SIG-M5 treated with dmso at 0.1 percent for 504 hours (cell line): Measurements from ENCODE around the gene TPSG1.
"Not testable (repeated sequence)": the region's sequence is repeated elsewhere in the genome, so short reads cannot be mapped to it uniquely, and the experiment has no call there.

Experiments used
- DNase-seq: peaks from one replicate; lab custom pipeline; 2025; ENCODE audit not compliant: unreplicated experiment; lab: John Stamatoyannopoulos, UW

TPSG1 gene

DNA sequence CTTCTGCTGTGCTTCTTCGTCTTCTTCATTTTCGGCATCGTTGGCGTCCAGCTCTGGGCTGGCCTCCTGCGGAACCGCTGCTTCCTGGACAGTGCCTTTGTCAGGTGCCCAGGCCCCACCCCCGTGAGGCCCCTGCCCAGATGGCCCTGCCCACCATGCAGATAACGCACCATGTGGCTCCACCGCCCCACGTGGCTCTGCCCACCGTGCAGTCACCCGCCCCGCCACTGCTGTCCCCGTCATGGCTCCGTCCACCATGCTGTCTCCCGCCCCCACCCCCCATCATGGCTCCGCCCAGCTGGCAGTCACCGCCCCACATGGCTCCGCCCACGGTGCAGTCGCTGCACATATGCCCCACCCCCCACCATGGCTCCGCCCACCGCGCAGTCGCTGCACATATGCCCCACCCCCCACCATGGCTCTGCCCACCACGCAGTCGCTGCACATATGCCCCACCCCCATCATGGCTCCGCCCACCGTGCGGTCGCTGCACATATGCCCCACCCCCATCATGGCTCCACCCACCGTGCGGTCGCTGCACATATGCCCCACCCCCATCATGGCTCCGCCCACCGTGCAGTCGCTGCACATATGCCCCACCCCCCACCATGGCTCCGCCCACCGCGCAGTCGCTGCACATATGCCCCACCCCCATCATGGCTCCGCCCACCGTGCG lies 26.3 kb downstream of the TPSG1 start:
- not testable (repeated sequence) for DNase-seq

DNA sequence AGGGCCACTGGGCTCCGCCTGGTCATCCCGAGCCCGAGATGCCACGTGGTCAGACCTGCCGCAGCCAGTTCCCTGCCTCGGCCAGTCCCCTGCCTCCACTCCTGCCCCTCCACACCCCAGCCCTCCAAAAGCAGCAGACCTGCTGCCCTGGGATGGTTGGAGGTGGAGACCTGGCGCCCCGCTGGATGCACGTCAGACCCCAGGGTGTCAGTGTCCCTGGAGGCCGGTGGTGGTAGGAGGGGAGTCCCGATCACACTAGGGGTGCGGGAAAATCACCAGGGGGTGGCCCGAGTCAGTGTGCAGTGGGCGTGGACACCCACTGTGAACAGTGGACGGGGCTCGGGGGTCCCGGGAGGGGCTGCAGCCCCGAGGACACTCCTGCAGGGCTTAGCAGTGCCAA lies 26.9 kb downstream of the TPSG1 start:
- DNase-seq: no peak

DNA sequence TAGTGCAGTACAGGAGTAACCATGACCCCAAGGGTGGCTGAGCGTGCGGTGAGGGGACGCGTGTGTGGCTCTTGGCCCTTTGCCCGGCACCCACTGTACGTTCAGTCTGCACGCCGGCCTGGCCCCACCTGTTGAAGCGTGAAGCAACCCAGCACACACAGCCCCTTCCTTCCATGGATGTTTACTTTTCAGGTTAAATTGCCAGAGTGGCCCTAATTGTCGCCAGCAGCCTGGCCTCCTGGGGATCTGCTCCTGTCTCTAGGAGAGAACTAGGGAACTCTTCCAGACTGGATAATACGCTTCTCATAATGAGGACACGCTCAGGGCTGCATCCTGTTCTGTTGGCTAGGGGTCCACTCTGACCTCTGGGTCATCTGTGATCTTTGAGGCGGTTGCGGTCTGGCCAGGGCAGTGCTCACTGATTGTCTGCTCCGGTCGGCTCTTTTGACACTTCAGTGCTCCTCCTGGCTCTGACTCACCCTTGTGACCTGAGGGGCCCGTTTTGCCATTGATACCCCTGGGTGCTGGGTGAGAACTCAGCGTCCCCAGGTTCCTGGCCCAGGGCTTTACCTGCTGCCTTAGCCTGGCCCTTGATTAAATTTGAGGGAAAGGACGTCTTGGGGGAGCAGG lies 27.7 kb downstream of the TPSG1 start:
- DNase-seq: no peak

DNA sequence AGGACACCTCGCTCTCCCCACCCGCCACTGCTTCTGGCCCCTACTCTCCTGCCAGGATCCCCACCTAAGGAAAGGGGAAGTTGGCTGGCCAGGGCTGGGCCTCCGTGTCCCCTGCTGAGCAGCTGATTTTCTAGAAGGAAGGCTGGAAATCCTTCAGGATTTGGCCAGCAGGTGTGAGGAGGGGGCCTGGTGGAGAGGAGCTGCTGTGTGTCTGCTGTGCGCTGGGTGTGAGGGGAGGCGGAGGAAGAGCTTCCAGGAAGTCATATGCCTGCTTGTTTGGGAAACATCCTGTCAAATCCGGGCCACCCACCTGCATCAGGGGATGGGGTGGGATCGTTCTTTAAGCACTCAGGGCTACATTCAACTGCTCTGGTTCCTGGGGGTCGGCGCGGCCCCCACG lies 28.6 kb downstream of the TPSG1 start:
- DNase-seq: no peak

DNA sequence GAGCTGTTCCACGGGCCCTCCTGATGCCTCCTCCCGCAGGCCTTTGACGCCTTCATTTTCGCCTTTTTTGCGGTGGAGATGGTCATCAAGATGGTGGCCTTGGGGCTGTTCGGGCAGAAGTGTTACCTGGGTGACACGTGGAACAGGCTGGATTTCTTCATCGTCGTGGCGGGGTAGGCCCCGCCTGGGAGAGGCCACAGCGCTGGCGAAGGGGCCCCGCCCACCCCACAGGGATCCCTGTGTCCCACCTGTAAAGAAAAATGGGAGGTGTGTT lies 29.7 kb downstream of the TPSG1 start:
- no peak for DNase-seq

DNA sequence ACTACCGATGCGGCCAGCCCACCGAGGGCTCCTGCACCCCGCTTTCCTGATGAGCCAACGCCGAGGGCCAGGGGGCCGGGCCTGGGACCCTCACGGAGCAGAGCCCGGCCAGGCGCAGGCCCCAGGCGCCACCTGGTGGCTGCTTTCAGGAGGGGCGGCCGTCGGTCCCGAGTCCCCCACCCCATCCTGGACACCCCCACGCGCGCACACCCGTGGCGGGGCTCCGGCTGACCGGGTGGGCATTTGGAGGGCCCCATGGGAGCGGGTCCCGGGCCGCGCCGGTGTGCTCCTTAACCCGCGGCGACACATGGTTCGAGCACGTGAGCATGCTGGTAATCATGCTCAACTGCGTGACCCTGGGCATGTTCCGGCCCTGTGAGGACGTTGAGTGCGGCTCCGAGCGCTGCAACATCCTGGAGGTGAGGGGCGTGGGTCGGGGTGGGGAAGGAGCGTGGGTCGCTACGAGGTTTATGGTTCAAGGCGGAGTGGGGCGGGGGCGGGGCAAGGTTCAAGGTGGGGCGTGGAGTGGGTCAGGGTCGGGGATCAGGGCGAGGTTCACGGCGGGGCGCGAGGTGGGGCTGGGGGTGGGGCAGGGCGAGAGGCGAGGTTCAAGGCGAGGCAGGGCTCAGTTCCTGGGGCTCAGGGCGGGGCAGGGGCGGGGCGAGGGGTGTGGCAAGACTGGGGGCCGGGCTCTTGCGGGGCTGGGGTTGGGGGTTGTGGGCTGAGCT lies 30.2 kb downstream of the TPSG1 start:
- no peak for DNase-seq

DNA sequence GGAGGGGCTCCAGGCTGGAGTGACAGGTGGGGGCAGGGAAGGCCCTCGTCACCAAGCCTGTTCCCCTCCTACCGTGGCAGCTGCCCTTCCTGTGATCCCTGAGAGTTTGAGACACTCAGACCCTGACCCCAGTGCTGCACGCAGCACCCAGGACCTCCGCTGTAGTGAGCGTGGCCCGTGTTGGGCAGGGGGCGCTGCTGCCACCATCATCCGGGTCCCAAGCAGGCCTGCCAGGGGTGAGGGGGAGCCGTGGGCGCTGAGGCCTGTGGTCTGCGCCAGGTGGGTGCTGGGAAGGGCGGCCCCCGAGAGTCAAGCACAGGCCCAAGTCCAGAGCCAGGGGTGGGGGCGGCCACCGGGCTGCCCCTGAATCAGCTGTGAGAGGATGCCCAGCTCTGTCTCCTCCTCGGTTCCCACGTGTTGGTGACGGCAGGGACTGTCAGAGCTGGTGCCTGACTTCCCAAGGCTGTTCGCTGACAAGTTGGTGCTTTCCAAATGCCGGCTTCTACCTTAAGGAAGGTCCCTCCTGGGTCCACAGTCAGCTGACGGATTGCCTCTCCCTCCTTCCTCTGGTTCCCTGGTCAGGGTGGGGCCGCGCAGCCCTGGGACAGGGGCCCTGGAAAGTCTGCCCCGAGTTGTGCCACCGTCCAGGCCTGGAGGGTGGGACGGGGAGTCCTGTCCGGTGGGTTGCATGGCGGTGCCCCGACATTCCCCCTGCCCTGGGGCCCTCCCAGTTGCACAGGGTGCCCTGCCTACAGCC lies 31.1 kb downstream of the TPSG1 start:
- no peak for DNase-seq

DNA sequence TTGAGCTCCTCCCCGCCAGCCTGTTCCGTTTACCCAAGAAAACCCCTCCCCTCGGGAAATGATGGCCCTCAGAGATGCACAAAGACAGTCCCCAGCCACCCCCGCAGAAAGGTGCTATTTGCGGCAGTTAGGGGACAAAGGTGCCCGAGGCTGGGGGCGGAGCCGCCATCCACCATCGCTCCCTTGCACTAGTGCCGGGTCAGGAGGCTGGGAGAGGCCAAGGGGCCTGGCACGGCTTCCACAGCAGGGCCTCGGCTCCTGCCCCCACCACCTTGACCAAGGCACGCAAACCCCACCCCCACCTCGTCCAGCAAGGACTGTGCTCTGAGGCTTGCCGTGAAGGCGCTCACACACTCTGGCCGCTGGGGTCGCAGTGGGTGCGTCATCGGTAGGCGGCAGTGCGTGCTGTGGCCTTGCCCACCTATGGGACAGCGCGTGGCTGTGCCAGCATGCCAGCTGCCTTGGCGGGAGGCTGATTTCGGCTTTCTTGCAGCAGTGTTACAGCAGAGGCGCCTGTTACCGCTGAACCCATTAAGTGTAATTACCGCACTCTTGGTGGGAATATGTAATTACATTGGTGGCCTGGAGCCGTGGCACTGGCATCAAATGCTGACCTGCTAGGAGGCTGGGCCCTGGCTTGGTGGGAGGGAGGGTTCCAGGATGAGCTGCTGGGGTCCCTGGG lies 31.8 kb downstream of the TPSG1 start:
- DNase-seq: no peak

DNA sequence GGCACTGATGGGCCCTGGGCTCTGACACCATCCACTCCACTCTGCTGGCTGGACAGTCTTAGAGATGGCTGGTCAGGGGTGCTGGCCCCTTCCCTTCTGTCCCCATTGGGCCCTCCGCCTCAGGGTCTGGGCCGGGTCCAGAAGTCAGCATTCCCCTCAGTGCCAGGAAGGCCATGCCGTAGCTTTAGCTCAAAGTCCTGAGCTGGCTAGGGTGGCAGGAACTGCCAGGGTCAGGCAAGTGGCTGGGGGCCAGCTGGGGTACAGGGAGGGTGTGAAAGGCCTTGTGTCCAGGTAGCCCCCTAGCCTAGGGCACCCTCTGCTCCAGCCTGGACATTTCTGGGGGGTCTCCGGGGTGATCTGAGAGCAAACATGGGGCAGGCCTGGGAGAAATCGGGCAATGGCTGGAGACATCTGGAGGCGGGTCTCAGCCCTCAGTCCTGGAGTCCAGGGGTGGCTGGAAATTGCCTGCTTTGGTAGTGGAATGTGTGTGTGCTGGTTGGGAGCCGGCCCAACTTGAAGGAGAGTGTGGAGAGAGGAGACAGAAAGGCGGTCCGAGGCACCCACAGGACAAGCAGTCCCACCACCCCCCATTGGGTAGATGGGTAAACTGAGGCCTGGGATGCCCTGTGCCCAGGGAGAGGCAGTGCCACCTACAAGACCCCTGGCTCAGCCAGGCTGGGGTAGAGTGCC lies 32.5 kb downstream of the TPSG1 start:
- DNase-seq: no peak

DNA sequence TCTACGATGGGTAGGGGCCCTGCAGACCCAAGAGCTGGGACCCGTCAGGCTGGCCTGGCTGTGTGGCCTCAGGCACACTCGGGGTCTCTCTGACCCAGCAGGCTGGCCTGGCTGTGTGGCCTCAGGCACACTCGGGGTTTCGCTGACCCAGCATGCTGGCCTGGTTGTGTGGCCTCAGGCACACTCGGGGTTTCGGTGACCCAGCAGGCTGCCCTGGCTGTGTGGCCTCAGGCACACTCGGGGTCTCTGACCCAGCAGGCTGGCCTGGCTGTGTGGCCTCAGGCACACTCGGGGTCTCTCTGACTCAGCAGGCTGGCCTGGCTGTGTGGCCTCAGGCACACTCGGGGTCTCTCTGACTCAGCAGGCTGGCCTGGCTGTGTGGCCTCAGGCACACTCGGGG lies 34.3 kb downstream of the TPSG1 start:
- DNase-seq: not testable (repeated sequence)

DNA sequence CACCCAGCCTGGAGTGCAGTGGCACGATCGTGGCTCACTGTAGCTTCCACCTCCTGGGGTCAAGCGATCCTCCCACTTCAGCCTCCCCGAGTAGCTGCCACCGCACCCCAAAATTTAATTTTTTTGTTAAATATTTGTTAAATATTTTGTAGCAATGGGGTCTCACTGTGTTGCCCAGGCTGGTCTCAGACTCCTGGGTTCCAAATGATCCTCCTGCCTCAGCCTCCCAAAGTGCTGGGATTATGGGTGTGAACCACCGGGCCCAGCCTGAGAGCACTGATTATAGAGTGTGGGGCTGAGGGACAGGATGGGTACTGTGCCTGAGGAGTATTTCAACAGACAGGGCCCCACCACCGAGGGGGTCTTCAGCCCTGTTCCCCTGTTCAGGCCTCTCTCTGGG lies 35.6 kb downstream of the TPSG1 start:
- no peak for DNase-seq

DNA sequence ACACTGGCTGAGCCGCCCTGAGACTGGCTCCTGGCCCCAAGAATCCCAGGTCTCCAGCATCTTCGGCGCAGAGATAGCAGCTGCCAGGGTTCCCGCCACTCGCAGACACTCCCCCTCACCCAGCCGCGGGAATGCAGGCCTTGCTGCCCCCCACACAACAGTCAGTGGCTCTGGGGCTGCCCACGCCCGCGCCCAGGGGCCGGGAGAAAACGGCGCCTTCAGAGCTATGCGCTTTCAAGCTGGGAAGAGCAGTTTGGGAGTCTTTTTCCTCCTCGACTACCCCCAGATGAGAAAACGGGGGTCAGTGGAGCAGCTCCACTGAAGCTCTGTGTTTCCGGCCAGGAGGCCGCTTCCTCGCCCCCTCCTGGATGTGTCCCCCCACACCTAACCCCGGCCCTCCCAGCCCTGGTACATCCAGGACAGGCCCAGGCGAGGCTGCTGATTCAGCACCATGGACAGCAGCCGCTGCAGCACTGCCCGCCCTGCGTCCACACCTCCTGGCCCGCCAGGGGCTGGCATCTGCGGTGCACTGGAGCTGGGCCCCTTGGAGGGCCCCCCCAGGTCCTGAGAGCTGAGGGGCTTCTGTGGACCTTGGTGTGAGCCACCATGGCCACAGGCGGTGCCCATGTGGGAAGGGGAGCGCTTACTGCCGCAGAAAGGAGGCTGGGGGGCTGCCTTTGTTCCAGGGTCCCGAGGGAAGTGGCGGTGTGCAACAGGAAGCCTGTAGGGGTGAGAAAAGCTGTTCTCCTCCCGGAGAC lies 36.5 kb downstream of the TPSG1 start:
- no peak for DNase-seq

DNA sequence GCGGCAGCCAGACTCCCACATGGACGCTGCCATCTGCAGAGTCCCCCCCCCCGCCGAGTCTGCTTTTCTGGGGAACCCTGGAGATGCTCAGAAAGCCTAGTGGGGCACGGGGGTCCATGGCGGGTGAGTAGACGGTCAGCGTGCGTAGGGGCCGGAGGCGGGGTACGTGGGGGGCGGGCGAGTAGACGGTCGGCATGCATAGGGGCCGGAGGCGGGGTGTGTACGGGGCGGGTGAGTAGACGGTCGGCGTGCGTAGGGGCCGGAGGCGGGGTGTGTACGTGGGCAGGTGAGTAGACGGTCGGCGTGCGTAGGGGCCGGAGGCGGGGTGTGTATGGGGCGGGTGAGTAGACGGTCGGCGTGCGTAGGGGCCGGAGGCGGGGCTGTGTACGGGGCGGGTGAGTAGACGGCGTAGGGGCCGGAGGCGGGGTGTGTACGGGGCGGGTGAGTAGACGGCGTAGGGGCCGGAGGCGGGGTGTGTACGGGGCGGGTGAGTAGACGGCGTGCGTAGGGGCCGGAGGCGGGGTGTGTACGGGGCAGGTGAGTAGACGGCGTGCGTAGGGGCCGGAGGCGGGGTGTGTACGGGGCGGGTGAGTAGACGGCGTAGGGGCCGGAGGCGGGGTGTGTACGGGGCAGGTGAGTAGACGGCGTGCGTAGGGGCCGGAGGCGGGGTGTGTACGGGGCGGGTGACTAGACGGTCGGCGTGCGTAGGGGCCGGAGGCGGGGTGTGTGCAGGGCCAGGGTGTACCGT lies 39.4 kb downstream of the TPSG1 start:
- not testable (repeated sequence) for DNase-seq

DNA sequence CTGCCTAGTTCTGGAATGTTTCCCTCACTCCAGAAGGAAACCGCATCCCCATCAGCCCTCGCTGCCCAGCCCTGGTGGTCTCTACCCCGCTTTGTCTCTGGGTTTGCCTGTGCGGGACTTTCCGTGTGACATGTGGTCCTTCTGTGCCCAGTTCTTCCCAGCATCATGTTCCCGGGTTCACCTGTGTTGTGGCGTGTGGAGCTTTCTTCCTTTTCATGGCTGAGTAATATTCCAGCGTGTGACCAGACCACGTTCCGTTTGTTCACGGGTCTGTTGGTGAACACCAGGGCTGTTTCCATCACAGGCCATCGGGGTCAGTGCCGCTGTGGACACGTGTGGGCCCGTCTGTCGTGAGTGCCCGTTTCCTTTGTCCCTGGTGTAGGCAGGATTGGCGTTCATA lies 40.1 kb downstream of the TPSG1 start:
- DNase-seq: no peak

DNA sequence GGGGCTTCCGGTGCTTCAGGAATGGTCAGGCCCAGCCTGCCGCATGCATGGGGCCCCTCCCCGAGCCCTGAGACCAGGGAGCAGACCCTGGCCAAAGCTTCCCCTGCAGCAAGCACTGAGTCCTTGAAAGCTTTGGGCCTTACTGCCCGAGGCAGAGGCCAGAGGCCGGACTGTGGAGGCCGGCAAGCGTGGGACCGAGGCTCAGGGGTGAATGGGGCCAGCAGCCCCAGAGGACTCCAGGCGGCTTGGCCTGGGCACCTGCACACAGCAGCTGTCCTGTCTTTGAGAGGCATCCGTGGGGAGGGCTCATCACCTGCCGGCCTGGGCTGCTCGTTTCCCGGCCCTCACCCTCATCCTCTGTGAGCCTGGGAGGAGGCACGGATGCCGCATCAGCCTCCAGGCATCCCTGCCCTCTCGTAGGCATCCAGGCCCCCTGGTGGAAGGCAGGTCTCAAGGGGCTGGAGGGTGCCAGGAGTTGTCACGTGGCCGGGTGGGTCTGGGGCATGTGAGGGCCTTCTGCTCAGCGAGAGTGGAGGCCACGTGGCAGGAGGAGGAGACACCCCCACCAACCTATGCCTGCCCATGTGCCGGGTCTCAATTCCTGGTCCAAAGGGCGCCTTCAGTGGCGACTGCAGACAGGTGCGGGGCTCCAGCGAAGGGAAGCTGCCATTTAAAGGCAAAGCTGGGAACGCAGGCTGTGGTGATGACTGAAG lies 40.8 kb downstream of the TPSG1 start:
- no peak for DNase-seq

DNA sequence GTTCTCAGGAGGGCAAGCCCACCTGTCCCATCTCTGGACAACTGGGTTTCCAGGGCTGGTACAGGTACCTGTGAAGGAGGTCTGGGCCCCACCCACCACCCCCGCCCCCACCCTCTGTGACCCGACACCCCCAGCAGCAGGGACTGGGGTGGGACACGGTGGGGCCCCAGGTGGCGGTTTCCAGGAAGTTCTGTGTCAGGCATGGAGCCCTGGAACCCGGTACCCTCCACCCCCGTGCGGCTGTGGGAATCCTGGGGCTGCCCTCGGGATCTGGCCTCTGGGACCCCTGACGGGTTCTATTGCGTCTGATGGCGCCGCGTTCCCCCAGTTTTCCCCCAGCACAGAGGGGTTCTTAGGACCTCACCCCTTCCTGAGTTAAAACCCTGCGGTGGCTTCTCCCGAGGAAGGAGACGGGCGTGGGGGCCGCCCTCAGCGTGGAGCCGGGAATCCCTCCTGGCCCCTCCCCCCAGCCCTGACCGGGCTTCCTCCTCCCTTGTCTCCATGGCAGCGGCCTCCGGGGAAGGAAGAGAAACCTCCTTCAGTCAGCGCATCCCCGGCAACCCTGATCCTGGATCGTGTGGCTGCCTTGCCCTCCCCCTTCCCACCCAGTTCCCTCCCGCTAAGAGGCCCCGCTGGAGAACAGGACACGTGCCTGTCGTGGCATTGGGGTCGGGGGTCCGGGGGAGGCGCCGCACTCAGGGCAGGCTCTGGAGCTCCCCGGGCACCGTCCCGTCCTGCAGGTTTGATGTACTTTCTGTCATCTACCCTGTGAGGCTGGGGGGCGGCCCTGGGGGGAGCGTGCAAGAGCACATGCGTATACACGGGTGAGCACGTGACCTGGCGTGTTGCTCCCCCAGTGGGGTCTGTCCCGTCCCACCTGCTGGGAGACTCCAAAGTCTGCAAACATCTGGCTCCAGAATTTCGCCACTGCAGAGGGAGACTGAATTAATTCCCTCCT lies 41.8 kb downstream of the TPSG1 start:
- DNase-seq: no peak

DNA sequence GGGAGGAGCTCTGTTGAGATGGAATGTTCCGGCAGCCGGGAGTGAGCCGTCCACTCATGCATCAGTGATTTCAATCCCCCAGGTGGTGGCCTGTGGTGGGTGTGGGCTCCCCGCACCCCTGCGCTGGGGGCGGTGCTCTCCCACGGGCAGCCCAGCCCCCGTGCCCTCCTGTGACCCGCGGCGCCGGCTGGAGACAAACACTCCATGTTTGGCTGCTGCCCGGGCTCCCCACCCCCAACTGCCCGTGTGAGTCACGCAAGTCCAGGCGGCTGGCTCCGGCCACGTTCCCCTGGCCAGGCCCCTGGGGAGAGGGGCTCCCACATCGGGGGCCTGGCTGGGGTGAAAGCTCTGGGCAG lies 42.8 kb downstream of the TPSG1 start:
- DNase-seq: no peak
